Pons (tissue), 1 donor: ENCODE measurements around the gene TGFBR2.

Experiments used
- DNase-seq: peaks from one replicate; pipeline ENCODE4 v3.0.0-alpha.2; 2016; ENCODE audit warnings: low spot score

TGFBR2 gene

DNA sequence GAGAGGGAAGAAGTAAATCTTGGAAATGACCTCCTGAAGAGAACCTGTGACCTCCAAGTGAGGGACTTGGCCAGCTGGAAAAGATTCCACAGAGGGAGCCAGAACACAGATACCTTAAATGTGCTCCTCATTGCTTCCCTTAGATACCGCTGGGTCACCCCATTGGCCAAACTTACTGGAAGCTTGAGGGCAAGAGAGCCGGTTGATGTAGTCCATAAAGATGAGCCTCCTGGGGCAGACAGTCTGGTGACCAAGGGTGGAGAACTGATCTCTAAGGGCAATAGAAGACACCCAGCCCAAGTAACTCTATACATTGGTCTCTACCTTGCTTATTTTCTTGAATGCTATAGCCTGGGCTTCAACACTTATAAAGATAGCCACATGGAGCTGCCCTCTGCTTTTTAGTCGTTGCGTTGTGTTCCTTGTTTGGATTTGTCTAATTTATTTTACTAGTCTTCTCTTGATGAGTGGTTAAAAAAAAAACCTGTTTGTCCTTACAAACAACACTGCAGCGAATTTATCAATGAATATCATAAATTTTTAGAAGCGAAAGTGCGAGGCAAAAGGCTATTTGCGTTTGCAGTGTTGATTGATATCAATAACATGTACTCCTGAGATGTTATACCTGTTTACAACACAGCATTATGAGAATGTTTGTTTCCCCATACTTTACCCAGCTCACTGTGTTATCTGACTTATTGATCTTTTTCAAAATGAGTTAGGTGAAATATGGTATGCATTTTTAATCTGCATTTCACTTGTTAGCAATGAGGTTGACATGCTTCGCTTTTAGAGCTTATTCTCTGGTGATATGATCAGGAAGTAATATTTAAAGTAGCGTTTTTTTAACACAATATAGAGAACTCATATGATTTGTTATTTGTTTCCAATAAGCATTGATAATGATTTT is 31.2 kb downstream of the TGFBR2 start:
- DNase-seq, result no peak

DNA sequence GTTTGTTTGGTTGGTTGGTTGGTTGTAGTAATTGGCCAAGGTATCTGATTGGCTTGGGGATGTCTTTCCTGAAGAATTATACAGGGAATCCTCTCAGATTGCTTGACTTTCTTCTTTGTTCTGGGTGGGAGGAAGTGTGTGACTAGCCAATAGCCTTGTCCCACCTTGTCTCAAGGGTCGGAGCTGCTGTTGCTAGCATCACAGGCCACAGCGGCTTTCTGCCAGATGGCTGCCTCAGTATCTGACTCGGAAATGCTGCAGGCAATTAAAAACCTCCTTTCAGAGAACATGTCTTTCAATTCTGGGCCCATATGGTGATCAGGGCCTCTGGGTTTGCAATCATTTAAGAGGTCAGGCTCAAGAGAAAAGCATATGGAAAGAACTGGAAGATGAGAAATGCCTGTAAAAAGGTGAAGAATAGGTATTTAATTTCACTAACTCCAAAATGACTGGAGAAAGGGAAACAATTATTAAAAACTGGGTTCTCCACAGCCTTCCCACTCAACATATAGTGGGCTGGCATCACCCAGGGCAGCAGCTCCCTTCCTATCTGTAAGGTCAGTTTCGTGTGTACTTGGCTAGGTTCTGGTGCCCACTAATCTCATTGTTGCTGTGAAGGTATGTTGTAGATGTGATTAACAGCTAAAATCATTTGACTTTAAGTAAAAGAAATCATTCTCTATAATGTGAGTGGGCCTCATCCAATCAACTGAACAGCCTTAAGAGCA is 32.4 kb downstream of the TGFBR2 start:
- no peak for DNase-seq

GRCh38 chr3:30639937-30640336 is 33.5 kb downstream of the TGFBR2 start:
- DNase-seq, result no peak

GRCh38 chr3:30640851-30641250 is 34.5 kb downstream of the TGFBR2 start:
- DNase-seq, result no peak

- DNase-seq, result no peak
Measured at GRCh38 chr3:30641416-30642251, 35.2 kb downstream of the TGFBR2 start.

GRCh38 chr3:30642849-30643361 is 36.5 kb downstream of the TGFBR2 start:
- no peak for DNase-seq

- DNase-seq, result no peak
Measured at GRCh38 chr3:30643763-30644462, 37.5 kb downstream of the TGFBR2 start.

DNA sequence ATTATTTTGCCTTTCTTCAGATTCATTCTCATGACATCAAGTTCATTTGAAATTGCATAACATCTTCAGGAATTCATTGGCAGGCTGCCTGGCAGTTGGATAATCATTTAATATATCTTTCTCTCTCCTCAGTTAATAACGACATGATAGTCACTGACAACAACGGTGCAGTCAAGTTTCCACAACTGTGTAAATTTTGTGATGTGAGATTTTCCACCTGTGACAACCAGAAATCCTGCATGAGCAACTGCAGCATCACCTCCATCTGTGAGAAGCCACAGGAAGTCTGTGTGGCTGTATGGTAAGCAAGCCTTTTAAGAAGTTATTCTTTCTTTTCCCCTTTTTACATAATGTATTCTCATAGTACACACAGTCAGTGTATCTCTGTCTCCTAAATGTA is 38.2 kb downstream of the TGFBR2 start:
- no peak for DNase-seq

DNA sequence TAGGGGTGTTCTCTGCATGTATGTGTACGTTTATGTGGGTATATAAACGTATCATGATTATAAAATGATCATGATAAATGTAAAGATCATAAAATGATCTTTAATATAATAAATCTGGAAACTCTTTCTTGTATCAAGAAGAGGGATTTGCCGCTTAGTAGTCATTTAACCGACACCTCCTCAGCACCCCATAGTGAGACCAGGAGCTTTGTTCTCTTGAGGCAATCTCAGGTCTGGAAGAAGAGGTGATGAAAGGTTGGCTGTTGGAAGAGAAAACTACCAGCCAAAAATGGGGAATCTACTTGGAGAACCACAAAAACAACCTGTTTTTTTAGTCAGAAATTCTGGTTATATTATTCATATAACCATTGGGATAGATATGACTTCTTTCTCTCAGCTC is 38.7 kb downstream of the TGFBR2 start:
- no peak for DNase-seq

- DNase-seq, result peak; percentile 67
Measured at GRCh38 chr3:30646181-30646876, 39.9 kb downstream of the TGFBR2 start.

- DNase-seq, result no peak
Measured at GRCh38 chr3:30646961-30647752, 40.8 kb downstream of the TGFBR2 start.

DNA sequence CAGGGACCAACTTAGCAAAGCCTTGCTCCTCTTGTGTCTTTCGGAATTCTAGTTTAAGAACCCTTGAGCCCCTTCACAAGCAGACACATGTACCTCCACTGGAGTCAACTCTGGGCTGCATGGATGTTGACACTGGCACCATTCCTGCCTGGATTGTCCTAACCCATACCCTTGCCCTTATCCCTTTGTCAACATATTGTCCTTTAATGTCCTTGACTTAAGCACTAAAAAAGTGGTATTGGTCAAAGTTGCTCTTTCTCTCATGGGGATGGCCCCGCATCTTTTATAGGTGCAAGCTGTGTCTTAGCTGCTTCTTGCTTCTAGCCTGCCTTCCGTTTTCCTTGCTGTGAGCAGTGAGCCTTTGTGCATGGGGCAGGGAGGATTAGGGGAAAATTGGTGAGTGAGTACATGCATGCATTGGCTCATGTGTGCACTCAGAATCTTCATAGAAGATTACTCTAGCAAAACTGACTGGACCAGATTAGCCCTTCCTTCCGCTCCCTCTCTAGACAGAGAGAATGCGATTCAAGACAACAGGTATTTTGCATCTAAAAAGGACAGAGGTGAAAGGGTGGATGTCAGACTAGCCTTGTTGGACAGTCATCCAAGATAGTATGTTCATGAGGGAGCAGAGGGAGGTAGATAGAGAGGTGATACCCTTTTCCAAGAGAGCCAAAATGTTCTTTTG is 42.4 kb downstream of the TGFBR2 start:
- no peak for DNase-seq

GRCh38 chr3:30649572-30650318 is 43.3 kb downstream of the TGFBR2 start:
- peak; percentile 82 for DNase-seq

GRCh38 chr3:30650348-30650995 is 44.1 kb downstream of the TGFBR2 start:
- DNase-seq, result no peak

GRCh38 chr3:30654269-30654668 is 47.9 kb downstream of the TGFBR2 start:
- DNase-seq, result no peak

DNA sequence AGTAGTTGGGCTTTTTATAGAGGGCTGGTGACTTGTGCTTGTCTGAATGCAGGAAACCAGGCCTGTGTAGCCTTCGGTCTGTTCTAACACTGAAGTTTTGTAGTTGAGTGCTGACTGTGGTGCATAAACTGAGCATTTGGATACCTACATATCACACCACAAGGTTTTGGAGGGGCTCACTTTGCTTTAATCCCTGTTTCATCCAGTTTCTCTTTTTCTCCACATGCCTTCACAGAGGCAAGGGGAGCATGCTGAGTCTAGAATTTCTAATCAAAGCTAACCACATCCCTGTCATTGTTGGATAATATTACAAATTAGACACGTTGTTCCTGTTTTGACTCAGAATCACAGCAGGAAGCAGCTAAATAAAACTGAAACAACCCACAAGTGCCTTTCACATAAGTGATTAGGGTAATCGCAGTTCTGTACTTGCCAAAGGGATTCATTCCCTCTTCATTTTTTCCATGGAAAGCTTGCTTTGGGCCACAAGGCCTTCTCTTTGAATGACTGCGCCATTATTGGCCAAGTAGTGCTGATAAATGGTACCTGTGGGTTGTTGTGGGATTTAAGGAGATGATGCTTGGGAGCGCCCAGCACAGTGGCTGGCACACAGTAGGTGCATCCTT is 48.9 kb downstream of the TGFBR2 start:
- no peak for DNase-seq

DNA sequence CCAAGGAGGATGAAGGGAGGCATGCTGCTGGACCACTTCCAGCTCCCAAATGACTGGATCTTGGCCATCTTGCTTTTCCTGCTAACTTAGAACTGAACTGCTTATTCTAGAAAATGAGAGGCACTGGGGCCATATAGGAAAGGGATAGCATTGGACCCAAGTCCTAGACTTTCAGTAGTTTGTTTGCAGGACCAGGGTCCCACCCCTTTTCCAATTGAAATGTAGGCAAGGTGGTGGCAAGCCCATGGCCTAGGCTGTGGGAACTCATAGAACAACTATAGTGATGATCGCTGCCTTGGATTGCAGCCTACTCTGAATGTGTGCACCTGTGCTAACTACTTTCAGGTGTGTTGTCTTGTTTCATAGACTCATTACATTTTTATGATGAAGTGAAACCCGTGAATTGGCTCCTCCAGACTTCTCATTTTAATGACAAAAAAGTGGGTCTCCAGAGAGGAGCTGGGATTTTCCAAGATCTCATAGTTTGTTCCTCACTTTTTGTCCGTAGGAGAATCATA is 50.3 kb downstream of the TGFBR2 start:
- DNase-seq, result no peak
